HG03442 (cell line): ENCODE measurements around the gene PCDHGA5.
"Not testable (repeated sequence)": the region's sequence is repeated elsewhere in the genome, so short reads cannot be mapped to it uniquely, and the experiment has no call there.

Experiments
- ATAC-seq: cut with Tn5 transposase; IDR thresholded peaks from one replicate; pipeline ENCODE4 v1.9.1; 2021; ENCODE audit warnings: mild to moderate bottlenecking, moderate library complexity; ENCODE audit not compliant: unreplicated experiment

The PCDHGA5 gene

DNA sequence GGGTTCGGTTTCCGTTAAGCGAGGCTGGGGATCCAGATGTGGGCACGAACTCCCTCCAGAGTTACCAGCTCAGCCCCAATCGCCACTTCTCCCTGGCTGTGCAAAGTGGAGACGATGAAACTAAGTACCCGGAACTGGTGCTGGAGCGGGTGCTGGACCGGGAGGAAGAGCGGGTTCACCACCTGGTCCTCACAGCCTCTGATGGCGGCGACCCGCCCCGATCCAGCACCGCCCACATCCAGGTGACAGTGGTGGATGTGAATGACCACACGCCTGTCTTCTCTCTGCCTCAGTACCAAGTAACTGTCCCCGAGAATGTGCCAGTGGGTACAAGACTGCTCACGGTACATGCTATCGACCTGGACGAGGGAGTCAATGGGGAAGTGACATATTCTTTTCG, 19.4 kb downstream of the PCDHGA5 start:
- no peak for ATAC-seq

DNA sequence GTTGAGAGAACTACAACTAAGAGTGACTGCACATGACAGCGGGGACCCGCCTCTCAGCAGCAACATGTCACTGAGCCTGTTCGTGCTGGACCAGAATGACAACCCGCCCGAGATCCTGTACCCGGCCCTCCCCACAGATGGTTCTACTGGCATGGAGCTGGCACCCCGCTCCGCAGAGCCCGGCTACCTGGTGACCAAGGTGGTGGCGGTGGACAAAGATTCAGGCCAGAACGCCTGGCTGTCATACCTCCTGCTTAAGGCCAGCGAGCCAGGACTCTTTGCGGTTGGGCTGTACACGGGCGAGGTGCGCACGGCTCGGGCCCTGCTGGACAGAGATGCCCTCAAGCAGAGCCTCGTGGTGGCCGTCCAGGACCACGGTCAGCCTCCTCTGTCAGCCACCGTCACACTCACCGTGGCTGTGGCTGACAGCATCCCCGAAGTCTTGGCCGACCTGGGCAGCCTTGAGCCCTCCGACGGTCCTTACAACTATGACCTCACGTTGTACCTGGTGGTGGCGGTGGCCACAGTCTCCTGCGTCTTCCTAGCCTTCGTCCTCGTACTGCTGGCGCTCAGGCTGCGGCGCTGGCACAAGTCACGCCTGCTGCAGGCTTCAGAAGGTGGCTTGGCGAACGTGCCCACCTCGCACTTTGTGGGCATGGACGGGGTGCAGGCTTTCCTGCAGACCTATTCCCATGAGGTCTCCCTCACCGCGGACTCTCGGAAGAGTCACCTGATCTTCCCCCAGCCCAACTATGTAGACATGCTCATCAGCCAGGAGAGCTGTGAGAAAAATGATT, 20.7 kb downstream of the PCDHGA5 start:
- ATAC-seq = no peak

DNA sequence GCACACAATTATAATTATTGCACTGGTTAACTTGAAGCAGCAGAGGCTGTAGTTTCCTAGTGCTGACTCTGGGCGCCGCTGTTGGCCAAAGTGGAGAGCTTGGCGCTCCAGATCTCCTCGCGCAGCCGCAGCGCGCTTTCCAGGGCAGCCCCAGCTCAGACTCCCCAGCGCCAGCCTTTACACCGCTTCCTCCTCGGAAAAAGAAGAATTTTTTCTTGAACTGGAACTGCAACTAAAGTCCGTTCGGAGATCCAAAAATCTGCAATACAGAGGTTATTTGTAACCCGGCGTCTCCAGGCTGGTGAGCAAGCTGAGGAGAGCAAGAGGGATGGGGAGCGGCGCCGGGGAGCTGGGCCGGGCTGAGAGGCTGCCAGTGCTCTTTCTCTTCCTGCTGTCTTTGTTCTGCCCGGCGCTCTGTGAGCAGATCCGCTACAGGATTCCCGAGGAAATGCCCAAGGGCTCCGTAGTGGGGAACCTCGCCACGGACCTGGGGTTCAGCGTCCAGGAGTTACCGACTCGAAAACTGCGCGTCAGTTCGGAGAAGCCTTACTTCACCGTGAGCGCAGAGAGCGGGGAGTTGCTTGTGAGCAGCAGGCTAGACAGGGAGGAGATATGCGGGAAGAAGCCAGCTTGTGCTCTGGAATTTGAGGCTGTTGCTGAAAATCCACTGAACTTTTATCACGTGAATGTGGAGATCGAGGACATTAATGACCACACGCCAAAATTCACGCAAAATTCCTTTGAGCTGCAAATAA, 23.8 kb downstream of the PCDHGA5 start, which contains the start of gene PCDHGB4:
Gene PCDHGB4 (plus strand): TSS at position 142 of the 755 bp plus-strand sequence. CDS start 187 bp downstream, at position 329.
- ATAC-seq = not testable (repeated sequence)

DNA sequence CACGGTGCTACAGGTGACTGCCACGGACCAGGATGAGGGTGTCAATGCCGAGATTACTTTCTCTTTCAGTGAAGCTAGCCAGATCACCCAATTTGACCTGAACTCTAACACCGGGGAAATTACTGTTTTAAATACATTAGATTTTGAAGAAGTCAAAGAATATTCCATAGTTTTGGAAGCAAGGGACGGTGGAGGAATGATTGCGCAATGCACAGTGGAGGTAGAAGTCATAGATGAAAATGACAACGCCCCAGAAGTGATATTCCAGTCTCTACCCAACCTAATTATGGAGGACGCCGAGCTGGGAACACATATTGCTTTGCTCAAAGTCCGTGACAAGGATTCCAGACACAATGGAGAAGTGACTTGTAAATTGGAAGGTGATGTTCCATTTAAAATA, 24.7 kb downstream of the PCDHGA5 start:
- no peak for ATAC-seq

DNA sequence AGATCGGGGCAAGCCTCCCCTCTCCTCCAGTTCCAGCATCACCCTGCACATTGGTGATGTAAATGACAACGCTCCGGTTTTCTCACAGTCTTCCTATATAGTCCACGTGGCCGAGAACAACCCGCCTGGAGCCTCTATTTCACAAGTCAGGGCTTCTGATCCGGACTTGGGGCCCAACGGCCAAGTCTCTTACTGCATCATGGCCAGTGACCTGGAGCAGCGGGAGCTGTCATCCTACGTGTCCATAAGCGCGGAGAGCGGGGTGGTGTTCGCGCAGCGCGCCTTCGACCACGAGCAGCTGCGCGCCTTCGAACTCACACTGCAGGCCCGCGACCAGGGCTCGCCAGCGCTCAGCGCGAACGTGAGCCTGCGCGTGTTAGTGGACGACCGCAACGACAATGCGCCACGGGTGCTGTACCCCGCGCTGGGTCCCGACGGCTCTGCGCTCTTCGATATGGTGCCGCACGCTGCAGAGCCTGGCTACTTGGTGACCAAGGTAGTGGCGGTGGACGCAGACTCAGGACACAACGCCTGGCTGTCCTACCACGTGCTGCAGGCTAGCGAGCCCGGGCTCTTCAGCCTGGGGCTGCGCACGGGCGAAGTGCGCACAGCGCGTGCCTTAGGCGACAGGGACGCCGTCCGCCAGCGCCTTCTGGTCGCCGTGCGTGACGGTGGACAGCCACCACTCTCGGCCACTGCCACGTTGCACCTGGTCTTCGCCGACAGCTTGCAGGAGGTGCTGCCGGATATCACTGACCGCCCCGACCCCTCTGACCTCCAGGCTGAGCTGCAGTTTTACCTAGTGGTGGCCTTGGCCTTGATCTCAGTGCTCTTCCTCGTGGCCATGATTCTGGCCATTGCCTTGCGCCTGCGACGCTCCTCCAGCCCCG, 25.4 kb downstream of the PCDHGA5 start:
- no peak for ATAC-seq

DNA sequence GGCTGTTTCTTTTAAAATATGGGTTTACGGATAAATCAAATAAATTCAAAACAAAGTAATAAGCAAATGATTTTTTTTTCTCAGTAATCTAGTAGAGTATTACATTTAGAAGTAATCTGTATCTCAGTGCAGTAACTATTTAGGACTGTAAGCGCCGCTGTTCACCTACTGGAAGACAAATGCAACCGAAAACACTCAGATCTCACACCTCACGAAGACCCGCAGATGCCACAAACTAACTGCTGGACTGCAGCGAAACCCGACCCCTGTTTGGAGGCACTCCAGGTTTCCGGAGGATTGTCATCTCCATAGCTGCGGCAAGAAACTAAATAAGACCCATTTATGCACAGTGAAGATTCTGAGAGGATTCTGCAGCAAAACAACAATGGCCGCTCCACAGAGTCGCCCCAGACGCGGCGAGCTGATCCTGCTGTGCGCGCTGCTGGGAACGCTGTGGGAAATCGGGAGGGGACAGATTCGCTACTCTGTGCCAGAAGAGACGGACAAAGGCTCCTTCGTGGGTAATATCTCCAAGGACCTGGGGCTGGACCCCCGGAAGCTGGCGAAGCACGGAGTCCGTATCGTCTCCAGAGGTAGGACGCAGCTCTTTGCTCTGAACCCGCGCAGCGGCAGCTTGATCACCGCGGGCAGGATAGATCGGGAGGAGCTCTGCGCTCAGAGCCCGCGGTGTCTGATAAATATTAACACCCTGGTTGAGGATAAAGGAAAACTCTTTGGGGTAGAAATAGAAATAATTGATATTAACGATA, 28.7 kb downstream of the PCDHGA5 start, which contains the start of gene PCDHGA8:
Gene PCDHGA8 (plus strand): TSS at position 205 of the 770 bp plus-strand sequence. CDS start 181 bp downstream, at position 386.
- no peak for ATAC-seq

DNA sequence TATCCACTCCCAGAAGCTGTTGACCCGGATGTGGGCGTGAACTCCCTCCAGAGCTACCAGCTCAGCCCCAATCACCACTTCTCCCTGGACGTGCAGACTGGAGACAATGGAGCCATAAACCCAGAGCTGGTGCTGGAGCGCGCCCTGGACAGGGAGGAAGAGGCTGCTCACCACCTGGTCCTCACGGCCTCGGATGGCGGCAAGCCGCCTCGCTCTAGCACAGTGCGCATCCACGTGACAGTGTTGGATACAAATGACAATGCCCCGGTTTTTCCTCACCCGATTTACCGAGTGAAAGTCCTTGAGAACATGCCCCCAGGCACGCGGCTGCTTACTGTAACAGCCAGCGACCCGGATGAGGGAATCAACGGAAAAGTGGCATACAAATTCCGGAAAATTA, 29.3 kb downstream of the PCDHGA5 start:
- no peak for ATAC-seq

DNA sequence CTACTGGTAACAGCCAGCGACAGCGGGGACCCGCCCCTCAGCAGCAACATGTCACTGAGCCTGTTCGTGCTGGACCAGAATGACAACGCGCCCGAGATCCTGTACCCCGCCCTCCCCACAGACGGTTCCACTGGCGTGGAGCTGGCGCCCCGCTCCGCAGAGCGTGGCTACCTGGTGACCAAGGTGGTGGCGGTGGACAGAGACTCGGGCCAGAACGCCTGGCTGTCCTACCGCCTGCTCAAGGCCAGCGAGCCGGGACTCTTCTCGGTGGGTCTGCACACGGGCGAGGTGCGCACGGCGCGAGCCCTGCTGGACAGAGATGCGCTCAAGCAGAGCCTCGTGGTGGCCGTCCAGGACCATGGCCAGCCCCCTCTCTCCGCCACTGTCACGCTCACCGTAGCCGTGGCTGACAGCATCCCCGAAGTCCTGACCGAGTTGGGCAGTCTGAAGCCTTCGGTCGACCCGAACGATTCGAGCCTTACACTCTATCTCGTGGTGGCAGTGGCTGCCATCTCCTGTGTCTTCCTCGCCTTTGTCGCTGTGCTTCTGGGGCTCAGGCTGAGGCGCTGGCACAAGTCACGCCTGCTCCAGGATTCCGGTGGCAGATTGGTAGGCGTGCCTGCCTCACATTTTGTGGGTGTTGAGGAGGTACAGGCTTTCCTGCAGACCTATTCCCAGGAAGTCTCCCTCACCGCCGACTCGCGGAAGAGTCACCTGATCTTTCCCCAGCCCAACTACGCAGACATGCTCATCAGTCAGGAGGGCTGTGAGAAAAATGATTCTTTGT, 30.6 kb downstream of the PCDHGA5 start:
- ATAC-seq = not testable (repeated sequence)

DNA sequence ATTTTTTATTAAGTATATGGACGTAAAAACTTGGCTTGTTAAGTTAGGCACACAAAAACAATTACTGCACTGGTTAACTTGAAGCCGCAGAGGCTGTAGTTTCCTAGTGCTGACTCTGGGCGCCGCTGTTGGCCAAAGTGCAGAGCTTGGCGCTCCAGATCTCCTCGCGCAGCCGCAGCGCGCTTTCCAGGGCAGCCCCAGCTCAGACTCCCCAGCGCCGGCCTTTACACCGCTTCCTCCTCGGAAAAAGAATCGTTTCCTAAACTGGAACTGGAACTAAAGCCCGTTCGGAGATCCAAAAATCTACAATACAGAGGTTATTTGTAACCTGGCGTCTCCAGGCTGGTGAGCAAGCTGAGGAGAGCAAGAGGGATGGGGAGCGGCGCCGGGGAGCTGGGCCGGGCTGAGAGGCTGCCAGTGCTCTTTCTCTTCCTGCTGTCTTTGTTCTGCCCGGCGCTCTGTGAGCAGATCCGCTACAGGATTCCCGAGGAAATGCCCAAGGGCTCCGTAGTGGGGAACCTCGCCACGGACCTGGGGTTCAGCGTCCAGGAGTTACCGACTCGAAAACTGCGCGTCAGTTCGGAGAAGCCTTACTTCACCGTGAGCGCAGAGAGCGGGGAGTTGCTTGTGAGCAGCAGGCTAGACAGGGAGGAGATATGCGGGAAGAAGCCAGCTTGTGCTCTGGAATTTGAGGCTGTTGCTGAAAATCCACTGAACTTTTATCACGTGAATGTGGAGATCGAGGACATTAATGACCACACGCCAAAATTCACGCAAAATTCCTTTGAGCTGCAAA, 34.0 kb downstream of the PCDHGA5 start, which contains the start of gene PCDHGB5:
Gene PCDHGB5 (plus strand): TSS at position 192 of the 796 bp plus-strand sequence. CDS start 181 bp downstream, at position 373.
- peak; percentile 78 for ATAC-seq

DNA sequence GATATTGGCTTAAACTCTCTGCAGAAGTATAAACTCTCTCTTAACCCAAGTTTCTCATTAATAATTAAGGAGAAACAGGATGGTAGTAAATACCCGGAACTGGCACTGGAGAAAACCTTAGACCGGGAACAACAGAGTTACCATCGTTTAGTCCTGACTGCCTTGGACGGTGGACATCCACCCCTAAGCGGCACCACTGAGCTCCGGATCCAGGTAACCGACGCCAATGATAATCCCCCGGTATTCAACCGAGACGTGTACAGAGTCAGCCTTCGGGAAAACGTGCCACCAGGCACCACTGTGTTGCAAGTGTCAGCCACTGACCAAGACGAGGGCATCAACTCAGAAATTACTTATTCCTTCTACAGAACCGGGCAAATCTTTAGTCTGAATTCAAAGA, 34.6 kb downstream of the PCDHGA5 start:
- no peak for ATAC-seq

DNA sequence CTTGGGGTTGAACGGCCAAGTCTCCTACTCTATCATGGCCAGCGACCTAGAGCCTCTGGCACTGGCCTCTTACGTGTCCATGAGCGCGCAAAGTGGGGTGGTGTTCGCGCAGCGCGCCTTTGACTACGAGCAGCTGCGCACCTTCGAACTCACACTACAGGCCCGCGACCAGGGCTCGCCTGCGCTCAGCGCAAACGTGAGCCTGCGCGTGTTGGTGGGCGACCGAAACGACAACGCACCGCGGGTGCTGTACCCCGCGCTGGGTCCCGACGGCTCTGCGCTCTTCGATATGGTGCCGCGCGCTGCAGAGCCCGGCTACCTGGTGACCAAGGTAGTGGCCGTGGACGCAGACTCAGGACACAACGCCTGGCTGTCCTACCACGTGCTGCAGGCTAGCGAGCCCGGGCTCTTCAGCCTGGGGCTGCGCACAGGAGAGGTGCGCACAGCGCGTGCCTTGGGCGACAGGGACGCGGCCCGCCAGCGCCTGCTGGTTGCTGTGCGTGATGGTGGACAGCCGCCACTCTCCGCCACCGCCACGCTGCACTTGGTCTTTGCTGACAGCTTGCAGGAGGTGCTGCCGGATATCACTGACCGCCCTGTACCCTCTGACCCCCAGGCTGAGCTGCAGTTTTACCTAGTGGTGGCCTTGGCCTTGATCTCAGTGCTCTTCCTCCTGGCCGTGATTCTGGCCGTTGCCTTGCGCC, 35.7 kb downstream of the PCDHGA5 start:
- ATAC-seq = no peak

DNA sequence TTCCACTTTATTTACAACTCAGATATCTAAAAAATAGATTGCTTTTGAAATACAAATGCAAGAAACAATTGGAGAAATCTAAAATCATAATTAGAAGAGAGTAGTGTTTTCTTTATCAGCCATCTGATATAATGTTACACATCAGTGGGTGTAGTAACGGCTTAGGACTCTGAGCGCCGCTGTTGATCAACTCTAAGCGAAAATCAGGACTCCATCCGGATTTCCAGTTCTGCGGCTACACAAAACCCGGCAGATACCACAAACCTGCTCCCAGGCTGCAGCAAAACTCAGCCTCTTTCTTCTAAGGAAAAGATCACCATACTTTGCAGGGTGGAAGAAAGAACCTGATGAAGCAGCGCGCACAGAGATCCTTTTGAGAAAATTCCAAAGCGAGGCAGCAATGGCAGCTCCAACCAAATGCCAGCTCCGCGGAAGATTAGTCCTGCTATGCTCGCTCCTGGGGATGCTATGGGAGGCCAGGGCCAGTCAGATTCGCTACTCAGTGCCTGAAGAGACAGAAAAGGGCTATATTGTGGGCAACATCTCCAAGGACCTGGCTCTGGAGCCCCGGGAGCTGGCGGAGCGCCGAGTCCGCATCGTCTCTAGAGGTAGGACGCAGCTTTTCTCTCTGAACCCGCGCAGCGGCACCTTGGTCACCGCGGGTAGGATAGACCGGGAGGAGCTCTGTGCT, 38.7 kb downstream of the PCDHGA5 start, which contains the start of gene PCDHGA9:
Gene PCDHGA9 (plus strand): TSS at position 226 of the 691 bp plus-strand sequence. CDS start 175 bp downstream, at position 401.
- no peak for ATAC-seq

DNA sequence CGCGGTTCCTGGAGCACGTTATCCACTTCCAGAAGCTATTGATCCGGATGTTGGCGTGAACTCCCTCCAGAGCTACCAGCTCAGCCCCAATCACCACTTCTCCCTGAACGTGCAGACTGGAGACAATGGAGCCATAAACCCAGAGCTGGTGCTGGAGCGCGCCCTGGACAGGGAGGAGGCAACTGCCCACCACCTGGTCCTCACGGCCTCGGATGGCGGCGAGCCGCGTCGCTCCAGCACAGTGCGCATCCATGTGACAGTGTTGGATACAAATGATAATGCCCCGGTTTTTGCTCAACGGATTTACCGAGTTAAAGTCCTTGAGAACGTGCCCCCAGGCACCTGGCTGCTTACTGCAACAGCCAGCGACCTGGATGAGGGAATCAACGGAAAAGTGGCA, 39.4 kb downstream of the PCDHGA5 start:
- ATAC-seq = no peak

DNA sequence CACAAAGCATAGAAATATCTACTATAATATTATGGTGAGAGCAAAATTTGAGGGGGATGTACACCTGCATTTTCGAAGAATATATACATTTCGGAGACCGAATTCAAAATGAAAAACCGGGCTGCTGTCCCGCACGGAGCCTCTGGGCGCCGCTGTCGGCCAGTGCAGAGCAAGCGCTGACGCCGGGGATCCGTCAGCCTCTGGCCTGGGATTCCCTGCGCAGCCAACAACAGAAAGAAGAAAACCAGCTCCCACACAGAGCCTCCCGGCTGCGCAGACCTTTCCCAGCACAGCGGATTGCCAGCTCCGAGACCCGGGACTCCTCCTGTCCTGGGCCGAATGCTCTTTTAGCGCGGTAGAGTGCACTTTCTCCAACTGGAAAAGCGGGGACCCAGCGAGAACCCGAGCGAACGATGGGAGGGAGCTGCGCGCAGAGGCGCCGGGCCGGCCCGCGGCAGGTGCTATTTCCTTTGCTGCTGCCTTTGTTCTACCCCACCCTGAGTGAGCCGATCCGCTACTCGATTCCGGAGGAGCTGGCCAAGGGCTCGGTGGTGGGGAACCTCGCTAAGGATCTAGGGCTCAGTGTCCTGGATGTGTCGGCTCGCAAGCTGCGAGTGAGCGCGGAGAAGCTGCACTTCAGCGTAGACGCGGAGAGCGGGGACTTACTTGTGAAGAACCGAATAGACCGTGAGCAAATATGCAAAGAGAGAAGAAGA, 44.0 kb downstream of the PCDHGA5 start, which contains the start of gene PCDHGB6:
Gene PCDHGB6 (plus strand): TSS at position 232 of the 716 bp plus-strand sequence. CDS start 182 bp downstream, at position 414.
- peak; percentile 38 for ATAC-seq

DNA sequence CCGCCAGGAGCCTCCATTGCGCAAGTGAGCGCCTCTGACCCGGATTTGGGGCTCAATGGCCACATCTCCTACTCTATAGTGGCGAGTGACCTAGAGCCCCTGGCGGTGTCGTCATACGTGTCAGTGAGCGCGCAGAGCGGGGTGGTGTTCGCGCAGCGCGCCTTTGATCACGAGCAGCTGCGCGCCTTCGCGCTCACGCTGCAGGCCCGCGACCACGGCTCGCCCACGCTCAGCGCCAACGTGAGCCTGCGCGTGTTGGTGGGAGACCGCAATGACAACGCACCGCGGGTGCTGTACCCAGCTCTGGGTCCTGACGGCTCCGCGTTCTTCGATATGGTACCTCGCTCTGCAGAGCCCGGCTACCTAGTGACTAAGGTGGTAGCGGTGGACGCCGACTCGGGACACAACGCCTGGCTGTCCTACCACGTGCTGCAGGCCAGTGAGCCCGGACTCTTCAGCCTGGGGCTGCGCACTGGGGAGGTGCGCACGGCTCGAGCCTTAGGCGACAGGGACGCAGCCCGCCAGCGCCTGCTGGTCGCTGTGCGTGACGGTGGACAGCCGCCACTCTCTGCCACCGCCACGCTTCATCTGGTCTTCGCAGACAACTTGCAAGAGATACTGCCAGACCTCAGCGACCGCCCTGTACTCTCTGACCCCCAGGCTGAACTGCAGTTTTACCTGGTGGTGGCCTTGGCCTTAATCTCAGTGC, 45.8 kb downstream of the PCDHGA5 start:
- no peak for ATAC-seq

DNA sequence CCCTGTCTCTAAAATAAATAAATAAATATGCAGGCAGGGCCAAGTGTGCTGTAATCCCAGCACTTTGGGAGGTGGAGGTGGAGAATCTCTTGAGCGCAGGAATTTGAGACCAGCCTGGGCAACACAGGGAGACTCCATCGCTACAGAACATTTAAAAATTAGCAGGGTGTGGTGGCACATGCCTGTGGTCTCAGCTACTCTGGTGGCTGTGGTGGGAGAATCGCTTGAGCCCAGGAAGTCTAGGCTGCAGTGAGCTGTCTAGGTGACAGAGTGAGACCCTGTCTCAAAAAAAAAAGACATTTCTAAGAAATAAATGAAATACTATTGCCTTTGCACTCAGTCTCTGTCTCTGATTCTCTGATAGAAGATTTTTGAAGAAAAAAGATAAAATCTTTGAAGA, 47.6 kb downstream of the PCDHGA5 start:
- ATAC-seq = no peak
